Nephron (organoid): Measurements from ENCODE around the gene TUT4.
A peak's percentile ranks its signal among the peaks of the same experiment; 100 is the strongest.

Experiments used
- H3K27ac Mint-ChIP-seq, 3 experiments: 2 replicates each; pipeline ENCODE4 v1.8.0; 2020; ENCODE audit warnings: mixed read lengths in 3 of 3, mild to moderate bottlenecking in 2 of 3, moderate library complexity in 1 of 3
- H3K27me3 Mint-ChIP-seq: 2 replicates; pipeline ENCODE4 v1.8.0; 2021; ENCODE audit warnings: low read depth, mild to moderate bottlenecking, moderate library complexity, mixed read lengths
- H3K36me3 Mint-ChIP-seq: 2 replicates; pipeline ENCODE4 v1.8.0; 2020; ENCODE audit warnings: low read depth, mixed read lengths
- H3K4me1 Mint-ChIP-seq: 2 replicates; pipeline ENCODE4 v1.8.0; 2020; ENCODE audit warnings: mixed read lengths
- H3K4me3 Mint-ChIP-seq, 3 experiments: 2 replicates each; pipeline ENCODE4 v1.8.0; 2020; ENCODE audit warnings: mild to moderate bottlenecking in 3 of 3, mixed read lengths in 3 of 3, moderate library complexity in 2 of 3
- H3K9me3 Mint-ChIP-seq: 2 replicates; pipeline ENCODE4 v1.8.0; 2020; ENCODE audit warnings: mixed read lengths
- CTCF ChIP-seq, 3 experiments: fragments of 200-600 bp; sonication (generic); IDR thresholded peaks; one replicate each; pipeline ENCODE4 v1.5.0; 2021; ENCODE audit warnings: antibody characterized with exemption in 3 of 3; ENCODE audit not compliant: unreplicated experiment in 3 of 3

The TUT4 gene, protein sequence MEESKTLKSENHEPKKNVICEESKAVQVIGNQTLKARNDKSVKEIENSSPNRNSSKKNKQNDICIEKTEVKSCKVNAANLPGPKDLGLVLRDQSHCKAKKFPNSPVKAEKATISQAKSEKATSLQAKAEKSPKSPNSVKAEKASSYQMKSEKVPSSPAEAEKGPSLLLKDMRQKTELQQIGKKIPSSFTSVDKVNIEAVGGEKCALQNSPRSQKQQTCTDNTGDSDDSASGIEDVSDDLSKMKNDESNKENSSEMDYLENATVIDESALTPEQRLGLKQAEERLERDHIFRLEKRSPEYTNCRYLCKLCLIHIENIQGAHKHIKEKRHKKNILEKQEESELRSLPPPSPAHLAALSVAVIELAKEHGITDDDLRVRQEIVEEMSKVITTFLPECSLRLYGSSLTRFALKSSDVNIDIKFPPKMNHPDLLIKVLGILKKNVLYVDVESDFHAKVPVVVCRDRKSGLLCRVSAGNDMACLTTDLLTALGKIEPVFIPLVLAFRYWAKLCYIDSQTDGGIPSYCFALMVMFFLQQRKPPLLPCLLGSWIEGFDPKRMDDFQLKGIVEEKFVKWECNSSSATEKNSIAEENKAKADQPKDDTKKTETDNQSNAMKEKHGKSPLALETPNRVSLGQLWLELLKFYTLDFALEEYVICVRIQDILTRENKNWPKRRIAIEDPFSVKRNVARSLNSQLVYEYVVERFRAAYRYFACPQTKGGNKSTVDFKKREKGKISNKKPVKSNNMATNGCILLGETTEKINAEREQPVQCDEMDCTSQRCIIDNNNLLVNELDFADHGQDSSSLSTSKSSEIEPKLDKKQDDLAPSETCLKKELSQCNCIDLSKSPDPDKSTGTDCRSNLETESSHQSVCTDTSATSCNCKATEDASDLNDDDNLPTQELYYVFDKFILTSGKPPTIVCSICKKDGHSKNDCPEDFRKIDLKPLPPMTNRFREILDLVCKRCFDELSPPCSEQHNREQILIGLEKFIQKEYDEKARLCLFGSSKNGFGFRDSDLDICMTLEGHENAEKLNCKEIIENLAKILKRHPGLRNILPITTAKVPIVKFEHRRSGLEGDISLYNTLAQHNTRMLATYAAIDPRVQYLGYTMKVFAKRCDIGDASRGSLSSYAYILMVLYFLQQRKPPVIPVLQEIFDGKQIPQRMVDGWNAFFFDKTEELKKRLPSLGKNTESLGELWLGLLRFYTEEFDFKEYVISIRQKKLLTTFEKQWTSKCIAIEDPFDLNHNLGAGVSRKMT (N-terminal part only)

DNA sequence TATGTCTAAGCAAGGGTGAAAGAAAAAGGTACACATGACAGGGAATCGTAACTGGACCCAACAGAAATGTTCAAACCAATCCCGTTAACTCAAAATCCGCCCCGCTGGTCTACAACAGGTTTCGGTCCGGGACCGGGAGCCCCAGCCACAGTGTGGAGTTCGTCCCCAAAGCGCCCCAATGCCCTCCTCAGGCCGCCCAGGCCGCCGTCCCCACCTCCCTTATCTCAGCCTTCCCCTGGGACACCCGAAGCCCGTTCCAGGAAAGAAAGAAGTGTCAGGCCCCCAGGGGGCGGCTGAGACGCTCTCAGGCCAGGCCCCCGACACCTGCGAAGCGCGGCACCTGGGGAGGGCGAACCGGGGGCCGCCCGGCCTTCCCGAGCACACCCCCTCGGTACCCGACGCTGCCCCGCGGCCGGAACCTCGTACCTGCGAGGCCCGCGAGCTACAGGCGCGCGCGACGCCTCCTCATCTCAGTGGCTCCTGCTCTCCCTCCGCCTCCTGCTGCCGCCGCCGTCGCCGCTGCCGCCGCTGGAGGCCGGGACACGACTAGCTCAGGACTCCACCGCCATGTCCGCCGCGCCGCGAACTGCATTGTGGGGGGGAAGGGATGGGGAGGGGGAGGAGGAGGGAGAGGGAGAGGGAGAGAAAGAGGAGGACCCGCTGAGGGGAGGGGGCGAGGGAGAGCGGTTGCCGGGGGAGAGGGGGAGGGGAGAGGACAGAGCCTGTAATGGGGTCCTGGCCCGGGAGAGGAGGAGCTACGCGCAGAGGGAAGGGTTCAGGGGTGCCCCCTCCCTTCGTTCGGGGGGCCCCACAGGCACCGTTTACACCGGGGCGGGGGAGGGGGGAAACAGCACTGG, at the start of gene TUT4:
TSS of gene TUT4 (minus strand) at position 588 of the 857 bp plus-strand sequence. CDS start 26,812 bp downstream, outside the sequence.
- Mint-ChIP-seq H3K4me1 (peaks cover 36% of the 10 kb centered on the region), H3K4me3 (peak within 1 kb of the TSS; percentile 82 to 89 (median 87)), H3K36me3 (no peaks in the 10 kb centered on the region), H3K9me3 (no peaks in the 10 kb centered on the region), H3K27ac (peak within 1 kb of the TSS in 2 of 3 experiments; percentile 93 to 94), H3K27me3 (no peaks in the 10 kb centered on the region)
- no peak for TF ChIP-seq CTCF (IDR thresholded peaks at IDR 0.05; ENCODE audit: unreplicated experiment in 3 of 3)

GRCh38 chr1:52601991-52602855, 49.3 kb upstream of the TUT4 start, which contains the start of gene GPX7:
TSS of gene GPX7 (plus strand) at chr1:52602371. CDS start at chr1:52602410, 39 bp downstream.
- H3K4me1 Mint-ChIP-seq = peaks cover 43% of the 10 kb centered on the region
- no peaks in the 10 kb centered on the region for H3K9me3 Mint-ChIP-seq
- peak within 1 kb of the TSS; percentile 86 to 99 (median 94) for H3K27ac Mint-ChIP-seq
- TF ChIP-seq CTCF (IDR thresholded peaks at IDR 0.05; ENCODE audit: unreplicated experiment in 3 of 3) = no peak
- H3K27me3 Mint-ChIP-seq = no peaks in the 10 kb centered on the region
- H3K4me3 Mint-ChIP-seq = peak within 1 kb of the TSS; percentile 81 to 93 (median 91)
- H3K36me3 Mint-ChIP-seq = peaks cover 19% of the 10 kb centered on the region

DNA sequence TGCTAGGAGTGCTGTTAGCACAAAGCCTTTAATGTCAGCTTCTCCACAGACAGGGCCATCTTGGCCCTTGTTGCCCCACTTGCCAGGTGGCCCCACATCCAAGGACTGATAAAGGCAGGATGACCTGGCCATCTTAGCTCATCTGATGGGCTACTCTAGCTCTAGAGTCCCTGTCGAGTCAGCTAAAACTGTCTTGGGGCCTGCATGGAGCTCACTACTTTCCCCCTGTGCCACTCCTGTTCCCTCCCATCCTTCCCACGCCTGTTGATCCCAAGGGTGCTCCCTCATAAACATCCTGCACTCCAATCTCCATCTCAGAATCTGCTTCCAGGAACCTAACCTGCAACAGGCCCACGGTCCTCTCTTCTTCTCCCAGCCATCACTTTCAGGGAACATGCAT, 48.6 kb upstream of the TUT4 start:
- H3K27ac Mint-ChIP-seq = peak overlapping the region; percentile 52 to 68 (median 61)
- H3K9me3 Mint-ChIP-seq = no peaks in the 10 kb centered on the region
- H3K27me3 Mint-ChIP-seq = no peaks in the 10 kb centered on the region
- peaks cover 43% of the 10 kb centered on the region for H3K4me1 Mint-ChIP-seq
- TF ChIP-seq CTCF (IDR thresholded peaks at IDR 0.05; ENCODE audit: unreplicated experiment in 3 of 3) = no peak
- peak overlapping the region; percentile 81 to 86 (median 84) for H3K4me3 Mint-ChIP-seq
- peaks cover 12% of the 10 kb centered on the region for H3K36me3 Mint-ChIP-seq

- Mint-ChIP-seq H3K9me3 (no peaks in the 10 kb centered on the region), H3K4me3 (peak overlapping the region in 2 of 3 experiments; percentile 57 to 86), H3K27me3 (no peaks in the 10 kb centered on the region), H3K27ac (peak overlapping the region in 2 of 3 experiments; percentile 30 to 72), H3K4me1 (peaks cover 35% of the 10 kb centered on the region), H3K36me3 (peaks cover 4% of the 10 kb centered on the region)
- TF ChIP-seq CTCF (IDR thresholded peaks at IDR 0.05; ENCODE audit: unreplicated experiment in 3 of 3) = no peak
These were observed 47.8 kb upstream of the TUT4 start for GRCh38 chr1:52600533-52601179.
